HG03439 (cell line): ENCODE results near the gene MYO5A.
A peak's percentile ranks its signal among the peaks of the same experiment; 100 is the strongest.
"Not testable (repeated sequence)": the region's sequence is repeated elsewhere in the genome, so short reads cannot be mapped to it uniquely, and the experiment has no call there.

Experiments
- ATAC-seq: cut with Tn5 transposase; IDR thresholded peaks from one replicate; pipeline ENCODE4 v1.9.1; 2021; ENCODE audit warnings: mild to moderate bottlenecking, moderate library complexity; ENCODE audit not compliant: unreplicated experiment

MYO5A gene

GRCh38 chr15:52424856-52425431 is 103.7 kb downstream of the MYO5A start:
- no peak for ATAC-seq

- ATAC-seq = no peak
Measured at GRCh38 chr15:52423852-52424251, 104.8 kb downstream of the MYO5A start.

GRCh38 chr15:52422001-52422400 is 106.7 kb downstream of the MYO5A start:
- no peak for ATAC-seq

GRCh38 chr15:52421029-52421428 is 107.7 kb downstream of the MYO5A start:
- no peak for ATAC-seq

GRCh38 chr15:52419494-52419893 is 109.2 kb downstream of the MYO5A start:
- ATAC-seq = no peak

- no peak for ATAC-seq
Measured at GRCh38 chr15:52417957-52418356, 110.7 kb downstream of the MYO5A start.

- no peak for ATAC-seq
Measured at GRCh38 chr15:52417521-52417920, 111.2 kb downstream of the MYO5A start.

- not testable (repeated sequence) for ATAC-seq
Measured at GRCh38 chr15:52416566-52416965, 112.1 kb downstream of the MYO5A start.

- no peak for ATAC-seq
Measured at GRCh38 chr15:52415628-52416027, 113.1 kb downstream of the MYO5A start.

GRCh38 chr15:52414936-52415335 is 113.7 kb downstream of the MYO5A start:
- ATAC-seq = no peak

GRCh38 chr15:52408823-52409222 is 119.9 kb downstream of the MYO5A start:
- ATAC-seq = no peak

GRCh38 chr15:52407374-52407773 is 121.3 kb downstream of the MYO5A start:
- ATAC-seq = no peak

- ATAC-seq = no peak
Measured at GRCh38 chr15:52406601-52407000, 122.1 kb downstream of the MYO5A start.

GRCh38 chr15:52405856-52406255 is 122.8 kb downstream of the MYO5A start:
- ATAC-seq = no peak

GRCh38 chr15:52397118-52397517 is 131.6 kb downstream of the MYO5A start:
- no peak for ATAC-seq

- ATAC-seq = no peak
Measured at GRCh38 chr15:52394118-52394517, 134.6 kb downstream of the MYO5A start.

- no peak for ATAC-seq
Measured at GRCh38 chr15:52392008-52392687, 136.5 kb downstream of the MYO5A start.

- no peak for ATAC-seq
Measured at GRCh38 chr15:52391069-52391468, 137.6 kb downstream of the MYO5A start.

GRCh38 chr15:52385670-52386069 is 143.0 kb downstream of the MYO5A start:
- ATAC-seq = no peak

- peak; percentile 32 for ATAC-seq
Measured at GRCh38 chr15:52383100-52383588, 145.5 kb downstream of the MYO5A start.

- ATAC-seq = no peak
Measured at GRCh38 chr15:52382647-52383046, 146.0 kb downstream of the MYO5A start.

GRCh38 chr15:52379395-52380106 is 149.1 kb downstream of the MYO5A start:
- peak; percentile 63 for ATAC-seq
